AG09309 (cell line): ENCODE measurements around the gene PLCG1.

Experiments used
- DNase-seq: peaks from one replicate; pipeline ENCODE4 v3.0.0-alpha.2; 2010; ENCODE audit warnings: low read depth
- H3K4me3 ChIP-seq: 2 replicates; pipeline ENCODE4 v1.5.1; 2011; ENCODE audit warnings: mild to moderate bottlenecking, low read depth, low read length, moderate library complexity; ENCODE audit not compliant: control insufficient read depth
- TF ChIP-seq, protein P1 (sequence below): IDR thresholded peaks from 2 replicates; pipeline ENCODE4 v1.5.1; 2011; ENCODE audit warnings: mild to moderate bottlenecking, low read depth, low read length, inconsistent platforms; ENCODE audit not compliant: insufficient read depth, control insufficient read depth; ENCODE audit errors: missing control alignments

Gene PLCG1

DNA sequence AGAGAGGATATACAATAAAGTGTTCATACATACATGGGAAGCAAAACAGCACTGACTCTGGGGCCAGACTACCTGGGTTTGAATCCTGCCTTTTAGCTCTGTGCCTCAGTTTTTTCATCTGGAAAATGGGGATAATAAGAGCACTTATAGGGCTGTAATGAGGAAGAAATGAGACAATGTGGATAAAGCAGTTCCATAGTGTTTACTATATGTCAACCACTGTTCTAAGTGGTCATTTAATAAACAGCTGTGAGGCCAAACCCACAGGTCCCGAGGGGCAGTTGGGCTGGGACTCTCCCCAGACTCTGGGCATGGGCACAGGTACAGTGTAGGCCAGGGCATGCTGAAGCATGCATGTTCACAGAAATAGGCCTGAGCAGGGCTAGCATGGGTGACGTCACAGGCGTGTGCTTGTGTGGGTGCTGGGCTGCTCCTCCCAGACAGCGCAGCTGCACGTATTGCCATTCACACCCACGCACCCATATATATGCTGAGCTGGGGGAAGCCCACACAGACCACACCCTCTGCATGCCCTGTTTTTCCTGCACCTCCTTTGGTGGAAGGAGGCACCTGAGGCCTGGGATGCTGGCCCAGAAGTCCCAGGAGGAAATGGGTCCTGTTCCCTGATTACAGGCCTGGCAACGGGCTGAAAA, 3.5 kb upstream of the PLCG1 start:
- TF ChIP-seq, protein P1, sequence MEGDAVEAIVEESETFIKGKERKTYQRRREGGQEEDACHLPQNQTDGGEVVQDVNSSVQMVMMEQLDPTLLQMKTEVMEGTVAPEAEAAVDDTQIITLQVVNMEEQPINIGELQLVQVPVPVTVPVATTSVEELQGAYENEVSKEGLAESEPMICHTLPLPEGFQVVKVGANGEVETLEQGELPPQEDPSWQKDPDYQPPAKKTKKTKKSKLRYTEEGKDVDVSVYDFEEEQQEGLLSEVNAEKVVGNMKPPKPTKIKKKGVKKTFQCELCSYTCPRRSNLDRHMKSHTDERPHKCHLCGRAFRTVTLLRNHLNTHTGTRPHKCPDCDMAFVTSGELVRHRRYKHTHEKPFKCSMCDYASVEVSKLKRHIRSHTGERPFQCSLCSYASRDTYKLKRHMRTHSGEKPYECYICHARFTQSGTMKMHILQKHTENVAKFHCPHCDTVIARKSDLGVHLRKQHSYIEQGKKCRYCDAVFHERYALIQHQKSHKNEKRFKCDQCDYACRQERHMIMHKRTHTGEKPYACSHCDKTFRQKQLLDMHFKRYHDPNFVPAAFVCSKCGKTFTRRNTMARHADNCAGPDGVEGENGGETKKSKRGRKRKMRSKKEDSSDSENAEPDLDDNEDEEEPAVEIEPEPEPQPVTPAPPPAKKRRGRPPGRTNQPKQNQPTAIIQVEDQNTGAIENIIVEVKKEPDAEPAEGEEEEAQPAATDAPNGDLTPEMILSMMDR: no peak
- no peak overlapping the region for H3K4me3 ChIP-seq
- no peak for DNase-seq

DNA sequence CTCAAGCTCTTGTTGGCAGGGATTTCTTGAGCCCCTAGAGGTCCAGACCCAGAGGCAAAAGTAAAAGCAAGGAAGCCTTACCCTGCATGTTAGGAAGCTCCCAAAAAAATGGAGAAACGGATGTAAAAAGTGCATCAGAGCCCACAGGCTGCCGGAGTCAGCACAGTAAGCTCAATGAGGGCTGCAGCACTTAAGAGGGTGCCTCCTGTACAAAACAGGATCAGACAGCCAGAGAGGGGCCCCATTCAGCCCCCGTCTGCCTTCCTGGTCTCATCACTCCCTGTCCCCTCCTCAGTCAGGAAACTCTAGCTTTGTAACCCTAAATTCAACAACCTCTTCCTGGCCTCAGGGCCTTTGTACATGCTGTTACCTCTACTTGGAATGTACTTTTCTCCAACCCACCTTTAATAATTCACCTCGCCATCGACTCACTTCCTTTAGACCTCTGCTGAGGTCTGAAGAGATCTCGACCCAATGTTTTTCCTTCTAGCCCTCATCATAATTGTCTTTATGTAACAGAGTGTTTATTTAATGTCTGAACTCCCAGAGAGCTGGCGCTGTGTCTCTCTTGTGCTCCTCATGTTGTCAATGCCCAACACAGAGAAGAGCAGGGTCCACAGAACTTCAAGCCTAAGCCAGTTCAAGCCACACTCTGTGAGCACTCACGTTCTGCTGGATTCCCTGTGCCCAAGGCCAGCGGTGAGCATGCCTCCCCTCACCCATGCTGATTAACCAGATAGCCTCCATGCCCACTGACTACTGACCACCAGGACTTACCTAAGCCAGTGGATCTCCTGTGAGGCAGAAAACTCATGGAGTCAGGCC, 2.8 kb upstream of the PLCG1 start:
- H3K4me3 ChIP-seq: no peak overlapping the region
- TF ChIP-seq, protein P1: no peak

DNA sequence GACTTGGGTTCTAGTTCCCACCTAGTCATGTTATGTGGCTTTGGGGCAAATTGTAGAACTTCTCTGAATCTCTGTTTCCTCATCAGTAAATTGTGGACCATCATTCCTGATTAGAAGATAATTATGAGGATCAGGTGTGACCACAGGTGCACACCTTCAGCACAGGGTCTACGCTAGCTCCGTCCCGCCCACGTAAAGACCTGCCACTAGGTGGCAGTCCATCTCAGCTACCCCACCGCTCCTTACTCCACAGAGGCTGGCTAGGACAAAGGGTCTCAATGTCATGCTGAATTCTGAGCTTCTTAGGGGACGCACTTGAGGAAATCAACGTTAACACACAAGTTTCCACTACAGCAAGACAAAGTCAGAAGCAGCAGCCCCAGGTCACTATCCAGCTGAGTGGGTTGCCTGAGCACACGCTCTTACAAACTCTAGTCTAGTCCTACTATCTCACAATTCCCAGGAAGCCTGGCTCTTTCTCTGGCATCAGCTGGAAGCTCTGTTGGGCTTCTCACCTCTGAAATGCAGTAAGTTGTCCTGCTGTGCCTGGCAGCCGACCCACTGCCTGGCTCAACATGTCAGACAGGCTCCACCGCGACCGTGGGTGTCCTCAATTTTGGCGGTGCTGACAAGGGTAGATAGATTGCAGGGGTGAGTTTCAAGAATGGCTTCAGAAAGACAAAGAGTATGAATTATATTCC, 2.0 kb upstream of the PLCG1 start:
- TF ChIP-seq, protein P1: peak; percentile 57
- no peak for DNase-seq
- no peak overlapping the region for H3K4me3 ChIP-seq

More for the DNA sequence above, 2.8 kb upstream of the PLCG1 start:
- no peak for DNase-seq

DNA sequence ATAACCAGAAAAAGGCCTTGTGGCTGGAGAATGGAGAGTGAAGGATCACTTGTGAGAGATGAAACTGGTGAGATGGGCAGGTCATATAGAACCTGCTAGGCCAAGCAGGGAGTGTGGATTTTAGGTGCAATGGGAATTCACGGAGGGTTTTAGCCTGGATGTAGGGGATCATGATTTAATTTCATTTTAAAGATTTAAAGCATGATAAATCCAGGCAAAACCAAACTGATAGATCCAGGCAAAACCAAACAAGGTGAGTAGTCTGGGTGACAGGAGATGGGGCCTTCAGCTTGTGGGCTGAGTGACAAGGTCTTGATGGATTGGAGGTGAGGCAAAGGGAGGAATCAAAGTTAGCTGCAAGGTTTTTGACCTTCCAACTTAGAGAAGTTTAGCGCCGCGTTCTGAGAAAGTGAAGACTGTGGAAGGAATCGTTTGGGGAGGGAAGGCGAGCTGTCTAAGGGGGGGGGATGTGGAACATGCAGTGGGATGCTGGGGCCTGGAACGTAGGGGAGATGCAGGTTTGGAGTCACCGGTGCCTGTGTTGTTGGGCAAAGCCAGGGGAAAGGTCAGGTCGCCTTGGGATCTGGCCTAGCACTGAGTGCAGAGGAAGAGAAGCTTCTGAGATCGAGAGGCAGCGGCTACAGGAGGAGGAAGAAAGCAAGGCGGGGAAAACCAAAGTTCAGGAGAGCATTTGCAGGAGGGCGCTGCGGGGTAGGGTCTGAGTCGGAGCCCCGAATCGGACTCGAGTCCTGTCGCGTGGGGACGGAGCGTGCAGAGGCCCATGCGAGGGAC, 1.3 kb upstream of the PLCG1 start:
- DNase-seq: no peak
- TF ChIP-seq, protein P1: no peak
- peak overlapping the region; percentile 50 for H3K4me3 ChIP-seq

DNA sequence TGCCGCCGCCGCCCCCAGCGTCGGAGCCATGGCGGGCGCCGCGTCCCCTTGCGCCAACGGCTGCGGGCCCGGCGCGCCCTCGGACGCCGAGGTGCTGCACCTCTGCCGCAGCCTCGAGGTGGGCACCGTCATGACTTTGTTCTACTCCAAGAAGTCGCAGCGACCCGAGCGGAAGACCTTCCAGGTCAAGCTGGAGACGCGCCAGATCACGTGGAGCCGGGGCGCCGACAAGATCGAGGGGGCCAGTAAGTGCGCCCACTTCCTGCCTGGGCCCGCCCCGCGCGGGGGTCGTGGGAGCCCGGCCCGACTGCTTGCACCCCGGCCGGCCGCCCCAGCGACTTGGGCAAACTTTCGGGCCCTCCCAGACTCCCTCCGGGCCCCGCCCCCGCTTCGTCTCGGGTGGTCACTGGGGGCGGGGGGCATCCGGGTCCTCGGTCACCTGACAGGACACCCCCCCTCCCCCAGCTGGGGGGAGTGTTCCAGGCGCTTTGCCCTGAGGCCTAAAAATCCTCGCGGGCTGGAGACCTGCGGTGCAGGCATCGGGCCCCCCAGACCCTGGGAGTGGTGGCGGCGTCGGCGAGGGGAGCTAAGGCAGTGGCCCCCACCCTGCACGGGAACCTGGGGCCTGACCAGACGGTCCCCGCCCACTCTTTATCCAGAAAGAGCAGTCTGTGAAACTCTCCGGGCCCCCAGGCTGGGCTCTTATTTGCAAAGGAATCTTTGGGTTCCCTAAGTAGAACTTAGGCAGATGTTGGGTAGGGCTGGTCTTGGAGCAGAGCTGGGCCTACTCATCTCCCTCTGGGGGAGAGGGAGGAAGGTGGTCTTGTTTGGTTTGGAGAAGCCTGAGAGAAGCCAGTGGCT, 501 bp downstream of the PLCG1 start:
- peak overlapping the region; percentile 50 for H3K4me3 ChIP-seq
- no peak for DNase-seq
- TF ChIP-seq, protein P1: no peak
